Smooth muscle cell of the pulmonary artery (primary cell): ENCODE data around the gene STIL. TPM values are rescaled to one million over a fixed set of nuclear protein-coding genes. Genes with fewer than 3 reads are reported as not detected.

Source experiments
- total RNA-seq: library from RNA; depleted of rRNA; stranded (reverse); fragments of >200 nt; gene quantifications from 2 replicates; pipeline ENCODE4 v1.2.3, GENCODE V29; 2014

STIL gene
- 1.9 and 4.0 TPM in 2 replicates for total RNA-seq

GRCh38 chr1:47313915-47314664 lies at the start of gene STIL:
Gene STIL, minus strand, starts transcription at chr1:47314147. Its CDS starts 3,828 bp downstream, at chr1:47310319.

GRCh38 chr1:47333578-47333921 lies 19.6 kb upstream of the STIL start, which contains the start of gene CMPK1:
Gene CMPK1, plus strand, starts transcription at chr1:47333790. Its CDS starts 156 bp downstream, at chr1:47333946.

GRCh38 chr1:47232187-47232874 lies 81.6 kb downstream of the STIL start, which contains the start of gene TAL1:
Gene TAL1, minus strand, starts transcription at chr1:47232225. Its CDS starts 6,337 bp downstream, at chr1:47225888.

Other genes with a start within 250 kb of the STIL start
- gene CYP4Z1, start 246.9 kb downstream of the STIL start, total RNA-seq: not detected in 2 replicates
- gene CYP4A22, start 176.7 kb downstream of the STIL start, total RNA-seq: not detected in 2 replicates
- gene PDZK1IP1, start 124.1 kb downstream of the STIL start, total RNA-seq: 0.26 and 2.0 TPM in 2 replicates
- gene TAL1, start 81.9 kb downstream of the STIL start, total RNA-seq: 0.07 and 0.91 TPM in 2 replicates
- 120 and 143 TPM in 2 replicates for gene CMPK1, start 19.6 kb upstream of the STIL start, total RNA-seq
- not detected in 2 replicates for gene FOXE3, start 102.1 kb upstream of the STIL start, total RNA-seq
- gene FOXD2, start 123.9 kb upstream of the STIL start, total RNA-seq: 0.10 and 0.20 TPM in 2 replicates